HEK293 (cell line): ENCODE measurements around the gene CLPSL1.

Experiments
- CTCF ChIA-PET: fragments of 350-600 bp; formaldehyde crosslinking; extraction: SDS; loops from one replicate; lab custom pipeline; 2021; ENCODE audit warnings: antibody characterized with exemption; lab: Yijun Ruan, JAX
- POLR2A ChIA-PET: fragments of 300-600 bp; formaldehyde crosslinking; extraction: SDS; loops from one replicate; lab custom pipeline; 2020; ENCODE audit warnings: antibody characterized with exemption, inconsistent platforms; lab: Yijun Ruan, JAX
- H3K27ac ChIP-seq: fragments of 200-500 bp; sonication (Bioruptor generic); 2 replicates; pipeline ENCODE4 v1.5.1; 2014; ENCODE audit warnings: low read depth, low read length, control low read depth, inconsistent platforms; ENCODE audit errors: extremely low read depth
- H3K36me3 ChIP-seq, 2 experiments: fragments of 200-500 bp in 1 of 2; sonication (Bioruptor generic) in 1 of 2; 1 replicate in 1 of 2; 2 replicates in 1 of 2; pipeline ENCODE4 v1.5.1; 2014 to 2017; ENCODE audit warnings: inconsistent platforms in 2 of 2, low read length in 2 of 2; ENCODE audit not compliant: control insufficient read depth in 2 of 2, insufficient read depth in 1 of 2
- H3K4me1 ChIP-seq: fragments of 200-500 bp; sonication (Bioruptor generic); 2 replicates; pipeline ENCODE4 v1.5.1; 2014; ENCODE audit warnings: mild to moderate bottlenecking, low read length, inconsistent platforms; ENCODE audit not compliant: control insufficient read depth, insufficient read depth
- H3K4me3 ChIP-seq: 2 replicates; pipeline ENCODE4 v1.5.1; 2011; ENCODE audit warnings: low read depth, mild to moderate bottlenecking, control low read depth, low read length, moderate library complexity
- H3K9me3 ChIP-seq: fragments of 200-500 bp; sonication (Bioruptor generic); 2 replicates; pipeline ENCODE4 v1.5.1; 2014; ENCODE audit warnings: low read depth, low read length, inconsistent platforms; ENCODE audit not compliant: control insufficient read depth, insufficient read depth
- BCL11B ChIP-seq: fragments of 450-650 bp; formaldehyde crosslinking; IDR thresholded peaks from 2 replicates; pipeline ENCODE4 v1.5.1; 2016; ENCODE audit warnings: low read depth, missing biosample characterization, missing genetic modification characterization
- GFI1B ChIP-seq: fragments of 450-650 bp; formaldehyde crosslinking; IDR thresholded peaks from 2 replicates; pipeline ENCODE4 v1.5.1; 2016; ENCODE audit warnings: missing biosample characterization, missing genetic modification characterization
- HOXA7 ChIP-seq: sonication (generic); formaldehyde crosslinking; IDR thresholded peaks from 2 replicates; pipeline ENCODE4 v1.8.1; 2022; ENCODE audit warnings: missing genetic modification reagents, borderline replicate concordance
- IKZF3 ChIP-seq: fragments of 450-650 bp; IDR thresholded peaks from 2 replicates; pipeline ENCODE4 v1.5.0; 2018; ENCODE audit warnings: missing biosample characterization, mild to moderate bottlenecking, missing genetic modification characterization, moderate library complexity
- KLF16 ChIP-seq: fragments of 450-650 bp; formaldehyde crosslinking; IDR thresholded peaks from 2 replicates; pipeline ENCODE4 v1.5.1; 2017; ENCODE audit warnings: missing biosample characterization, missing genetic modification characterization
- KLF9 ChIP-seq: fragments of 450-650 bp; formaldehyde crosslinking; IDR thresholded peaks from 2 replicates; pipeline ENCODE4 v1.5.1; 2016; ENCODE audit warnings: missing biosample characterization, missing genetic modification characterization, low read depth
- MYNN ChIP-seq: fragments of 450-650 bp; formaldehyde crosslinking; IDR thresholded peaks from 2 replicates; pipeline ENCODE4 v1.5.1; 2016; ENCODE audit warnings: missing biosample characterization, missing genetic modification characterization, borderline replicate concordance
- SCRT2 ChIP-seq: fragments of 450-650 bp; formaldehyde crosslinking; IDR thresholded peaks from 2 replicates; pipeline ENCODE4 v1.5.1; 2016; ENCODE audit warnings: missing biosample characterization, missing genetic modification characterization
- SP2 ChIP-seq: fragments of 450-650 bp; formaldehyde crosslinking; IDR thresholded peaks from 2 replicates; pipeline ENCODE4 v1.5.1; 2016; ENCODE audit warnings: missing biosample characterization, missing genetic modification characterization
- ZBTB8A ChIP-seq: fragments of 450-650 bp; formaldehyde crosslinking; IDR thresholded peaks from 2 replicates; pipeline ENCODE4 v1.5.1; 2016; ENCODE audit warnings: missing biosample characterization, missing genetic modification characterization
- ZFP3 ChIP-seq: fragments of 450-650 bp; formaldehyde crosslinking; IDR thresholded peaks from 2 replicates; pipeline ENCODE4 v1.5.1; 2016; ENCODE audit warnings: low read depth, missing biosample characterization, missing genetic modification characterization
- ZIC2 ChIP-seq: fragments of 450-650 bp; formaldehyde crosslinking; IDR thresholded peaks from 2 replicates; pipeline ENCODE4 v1.5.1; 2016; ENCODE audit warnings: missing biosample characterization, missing genetic modification characterization
- ZNF157 ChIP-seq: fragments of 450-650 bp; formaldehyde crosslinking; IDR thresholded peaks from 2 replicates; pipeline ENCODE4 v1.5.1; 2016; ENCODE audit warnings: missing biosample characterization, missing genetic modification characterization
- ZNF311 ChIP-seq: fragments of 450-650 bp; formaldehyde crosslinking; IDR thresholded peaks from 2 replicates; pipeline ENCODE4 v1.5.1; 2017; ENCODE audit warnings: missing biosample characterization, missing genetic modification characterization, borderline replicate concordance
- ZNF335 ChIP-seq: fragments of 450-650 bp; formaldehyde crosslinking; conservative IDR thresholded peaks from 2 replicates; pipeline ENCODE4 v1.5.1; 2016; ENCODE audit warnings: missing biosample characterization, missing genetic modification characterization
- ZNF354C ChIP-seq: fragments of 450-650 bp; formaldehyde crosslinking; IDR thresholded peaks from 2 replicates; pipeline ENCODE4 v1.5.1; 2016; ENCODE audit warnings: missing biosample characterization, missing genetic modification characterization, low read depth, borderline replicate concordance
- ZNF416 ChIP-seq: fragments of 450-650 bp; formaldehyde crosslinking; IDR thresholded peaks from 2 replicates; pipeline ENCODE4 v1.5.1; 2016; ENCODE audit warnings: missing biosample characterization, missing genetic modification characterization
- ZNF623 ChIP-seq: fragments of 450-650 bp; formaldehyde crosslinking; IDR thresholded peaks from 2 replicates; pipeline ENCODE4 v1.5.1; 2016; ENCODE audit warnings: missing biosample characterization, missing genetic modification characterization
- ZNF658 ChIP-seq: fragments of 450-650 bp; formaldehyde crosslinking; IDR thresholded peaks from 2 replicates; pipeline ENCODE4; 2016; ENCODE audit warnings: missing biosample characterization, missing genetic modification characterization
- ZNF664 ChIP-seq: fragments of 450-650 bp; formaldehyde crosslinking; IDR thresholded peaks from 2 replicates; pipeline ENCODE4 v1.5.1; 2016; ENCODE audit warnings: missing biosample characterization, missing genetic modification characterization
- ZNF792 ChIP-seq: fragments of 450-650 bp; formaldehyde crosslinking; IDR thresholded peaks from 2 replicates; pipeline ENCODE4 v1.5.1; 2016; ENCODE audit warnings: missing biosample characterization, missing genetic modification characterization
- ZSCAN16 ChIP-seq: fragments of 450-650 bp; formaldehyde crosslinking; IDR thresholded peaks from 2 replicates; pipeline ENCODE4 v1.5.1; 2016; ENCODE audit warnings: missing biosample characterization, missing genetic modification characterization
- TF ChIP-seq, protein P1 (sequence below): fragments of 450-650 bp; formaldehyde crosslinking; IDR thresholded peaks from 2 replicates; pipeline ENCODE4 v1.5.1; 2016; ENCODE audit warnings: missing biosample characterization, missing genetic modification characterization
- TF ChIP-seq, protein P2 (sequence below): fragments of 450-650 bp; formaldehyde crosslinking; IDR thresholded peaks from 2 replicates; pipeline ENCODE4 v1.5.1; 2016; ENCODE audit warnings: missing biosample characterization, missing genetic modification characterization
- TF ChIP-seq, protein P3 (sequence below): fragments of 450-650 bp; formaldehyde crosslinking; IDR thresholded peaks from 2 replicates; pipeline ENCODE4 v1.5.1; 2017; ENCODE audit warnings: missing biosample characterization, missing genetic modification characterization
- TF ChIP-seq, protein P4 (sequence below): fragments of 450-650 bp; formaldehyde crosslinking; IDR thresholded peaks from 2 replicates; pipeline ENCODE4 v1.5.1; 2016; ENCODE audit warnings: missing biosample characterization, missing genetic modification characterization
- TF ChIP-seq, protein P5 (sequence below): fragments of 450-650 bp; formaldehyde crosslinking; IDR thresholded peaks from 2 replicates; pipeline ENCODE4 v1.5.1; 2016; ENCODE audit warnings: missing biosample characterization, missing genetic modification characterization
- TF ChIP-seq, protein P6 (sequence below): fragments of 450-650 bp; formaldehyde crosslinking; IDR thresholded peaks from 2 replicates; pipeline ENCODE4 v1.5.1; 2017; ENCODE audit warnings: missing biosample characterization, missing genetic modification characterization

CLPSL1 gene

DNA sequence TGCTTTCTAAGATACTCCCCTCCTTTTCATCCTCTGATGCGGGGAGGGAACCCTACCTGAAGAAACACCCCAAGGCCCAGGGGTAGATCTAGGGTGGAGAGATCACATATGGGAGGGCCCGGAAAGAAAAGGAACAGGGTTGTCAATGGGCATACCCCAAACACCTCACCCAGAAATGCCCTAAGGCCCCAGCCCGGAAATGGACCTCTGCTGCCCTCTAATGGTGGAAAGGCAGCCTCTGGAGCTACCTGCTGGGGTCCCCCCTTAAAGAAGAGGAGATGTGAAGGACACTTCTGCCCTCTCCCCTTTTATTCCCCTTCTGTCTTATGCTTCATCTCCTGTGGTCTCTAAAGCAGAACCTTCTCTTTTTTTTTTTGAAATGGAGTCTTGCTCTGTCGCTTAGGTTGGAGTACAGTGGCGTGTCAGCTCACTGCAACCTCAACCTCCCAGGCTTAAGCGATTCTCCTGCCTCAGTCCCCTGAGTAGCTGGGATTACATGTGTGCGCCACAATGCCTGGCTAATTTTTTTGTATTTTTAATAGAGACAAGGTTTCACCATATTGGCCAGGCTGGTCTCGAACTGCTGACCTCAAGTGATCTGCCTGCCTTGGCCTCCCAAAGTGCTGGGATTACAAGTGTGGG is 44.4 kb upstream of the CLPSL1 start (continued):
- TF ChIP-seq, protein P1, sequence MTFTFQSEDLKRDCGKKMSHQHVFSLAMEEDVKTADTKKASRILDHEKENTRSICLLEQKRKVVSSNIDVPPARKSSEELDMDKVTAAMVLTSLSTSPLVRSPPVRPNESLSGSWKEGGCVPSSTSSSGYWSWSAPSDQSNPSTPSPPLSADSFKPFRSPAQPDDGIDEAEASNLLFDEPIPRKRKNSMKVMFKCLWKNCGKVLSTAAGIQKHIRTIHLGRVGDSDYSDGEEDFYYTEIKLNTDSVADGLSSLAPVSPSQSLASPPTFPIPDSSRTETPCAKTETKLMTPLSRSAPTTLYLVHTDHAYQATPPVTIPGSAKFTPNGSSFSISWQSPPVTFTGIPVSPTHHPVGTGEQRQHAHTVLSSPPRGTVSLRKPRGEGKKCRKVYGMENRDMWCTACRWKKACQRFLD (tag by site-specific recombination): no peak
- TF ChIP-seq ZFP3 (tag by site-specific recombination) (no peak), HOXA7 (no peak), KLF9 (tag by site-specific recombination) (no peak), IKZF3 (tag by site-specific recombination) (no peak), ZNF354C (tag by site-specific recombination) (no peak), ZNF335 (tag by site-specific recombination) (peak; percentile 82), ZNF311 (tag by site-specific recombination) (no peak), SCRT2 (no peak), MYNN (tag by site-specific recombination) (no peak), ZNF792 (tag by site-specific recombination) (no peak)
- TF ChIP-seq, protein P2, sequence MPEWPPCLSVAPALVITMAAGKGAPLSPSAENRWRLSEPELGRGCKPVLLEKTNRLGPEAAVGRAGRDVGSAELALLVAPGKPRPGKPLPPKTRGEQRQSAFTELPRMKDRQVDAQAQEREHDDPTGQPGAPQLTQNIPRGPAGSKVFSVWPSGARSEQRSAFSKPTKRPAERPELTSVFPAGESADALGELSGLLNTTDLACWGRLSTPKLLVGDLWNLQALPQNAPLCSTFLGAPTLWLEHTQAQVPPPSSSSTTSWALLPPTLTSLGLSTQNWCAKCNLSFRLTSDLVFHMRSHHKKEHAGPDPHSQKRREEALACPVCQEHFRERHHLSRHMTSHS (tag by site-specific recombination): no peak
- TF ChIP-seq, protein P3, sequence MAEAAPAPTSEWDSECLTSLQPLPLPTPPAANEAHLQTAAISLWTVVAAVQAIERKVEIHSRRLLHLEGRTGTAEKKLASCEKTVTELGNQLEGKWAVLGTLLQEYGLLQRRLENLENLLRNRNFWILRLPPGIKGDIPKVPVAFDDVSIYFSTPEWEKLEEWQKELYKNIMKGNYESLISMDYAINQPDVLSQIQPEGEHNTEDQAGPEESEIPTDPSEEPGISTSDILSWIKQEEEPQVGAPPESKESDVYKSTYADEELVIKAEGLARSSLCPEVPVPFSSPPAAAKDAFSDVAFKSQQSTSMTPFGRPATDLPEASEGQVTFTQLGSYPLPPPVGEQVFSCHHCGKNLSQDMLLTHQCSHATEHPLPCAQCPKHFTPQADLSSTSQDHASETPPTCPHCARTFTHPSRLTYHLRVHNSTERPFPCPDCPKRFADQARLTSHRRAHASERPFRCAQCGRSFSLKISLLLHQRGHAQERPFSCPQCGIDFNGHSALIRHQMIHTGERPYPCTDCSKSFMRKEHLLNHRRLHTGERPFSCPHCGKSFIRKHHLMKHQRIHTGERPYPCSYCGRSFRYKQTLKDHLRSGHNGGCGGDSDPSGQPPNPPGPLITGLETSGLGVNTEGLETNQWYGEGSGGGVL (tag by site-specific recombination): no peak

DNA sequence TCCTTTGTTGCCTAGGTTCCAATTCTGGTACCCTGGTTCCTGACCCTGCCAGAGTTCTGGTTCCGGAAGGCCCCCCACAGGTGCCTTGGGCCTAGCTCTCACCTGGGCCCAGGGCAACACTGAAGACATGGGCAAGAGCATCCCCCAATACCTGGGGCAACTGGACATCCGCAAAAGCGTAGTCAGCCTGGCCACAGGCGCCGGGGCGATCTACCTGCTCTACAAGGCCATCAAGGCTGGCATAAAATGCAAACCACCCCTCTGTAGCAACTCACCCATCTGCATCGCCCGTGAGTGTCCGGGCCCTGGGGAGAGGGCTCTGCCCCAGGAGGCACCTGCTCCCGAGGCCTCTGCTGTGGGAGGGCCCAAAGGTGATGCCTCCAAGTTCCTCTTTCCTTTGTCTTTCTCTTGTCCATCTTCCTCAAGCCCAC is 43.8 kb upstream of the CLPSL1 start, which contains the start of gene ARMC12:
Gene ARMC12, plus strand, starts transcription at position 51 of the 431 bp plus-strand sequence. Its CDS starts 77 bp downstream, at position 128.
- no peaks in the 10 kb centered on the region for H3K9me3 ChIP-seq
- POLR2A ChIA-PET: interaction anchor here (0.6 to 1.0 kb wide), 6 partner anchors 9 to 264 kb away, joined by 3 to 9 read pairs (median 4); no protein-coding TSS in a partner anchor
- CTCF ChIA-PET: interaction anchor here (0.5 to 6.6 kb wide), 79 partner anchors 10 to 1087 kb away, joined by 3 to 258 read pairs (median 4); partner anchors contain the start of genes DEF6 and RPL10A
- H3K4me3 ChIP-seq: no peak within 1 kb of the TSS
- H3K27ac ChIP-seq: no peak within 1 kb of the TSS
- H3K4me1 ChIP-seq: peaks cover 5% of the 10 kb centered on the region
- no peaks in the 10 kb centered on the region for H3K36me3 ChIP-seq
- TF ChIP-seq ZNF416 (no peak), SP2 (no peak), ZNF664 (tag by site-specific recombination) (no peak), BCL11B (tag by site-specific recombination) (no peak), ZNF335 (tag by site-specific recombination) (no peak), ZNF157 (tag by site-specific recombination) (no peak), ZNF658 (tag by site-specific recombination) (no peak), GFI1B (tag by site-specific recombination) (no peak), ZSCAN16 (tag by site-specific recombination) (no peak), ZBTB8A (tag by site-specific recombination) (no peak), ZIC2 (tag by site-specific recombination) (no peak), ZNF623 (tag by site-specific recombination) (no peak), KLF16 (tag by site-specific recombination) (no peak)
- TF ChIP-seq, protein P4, sequence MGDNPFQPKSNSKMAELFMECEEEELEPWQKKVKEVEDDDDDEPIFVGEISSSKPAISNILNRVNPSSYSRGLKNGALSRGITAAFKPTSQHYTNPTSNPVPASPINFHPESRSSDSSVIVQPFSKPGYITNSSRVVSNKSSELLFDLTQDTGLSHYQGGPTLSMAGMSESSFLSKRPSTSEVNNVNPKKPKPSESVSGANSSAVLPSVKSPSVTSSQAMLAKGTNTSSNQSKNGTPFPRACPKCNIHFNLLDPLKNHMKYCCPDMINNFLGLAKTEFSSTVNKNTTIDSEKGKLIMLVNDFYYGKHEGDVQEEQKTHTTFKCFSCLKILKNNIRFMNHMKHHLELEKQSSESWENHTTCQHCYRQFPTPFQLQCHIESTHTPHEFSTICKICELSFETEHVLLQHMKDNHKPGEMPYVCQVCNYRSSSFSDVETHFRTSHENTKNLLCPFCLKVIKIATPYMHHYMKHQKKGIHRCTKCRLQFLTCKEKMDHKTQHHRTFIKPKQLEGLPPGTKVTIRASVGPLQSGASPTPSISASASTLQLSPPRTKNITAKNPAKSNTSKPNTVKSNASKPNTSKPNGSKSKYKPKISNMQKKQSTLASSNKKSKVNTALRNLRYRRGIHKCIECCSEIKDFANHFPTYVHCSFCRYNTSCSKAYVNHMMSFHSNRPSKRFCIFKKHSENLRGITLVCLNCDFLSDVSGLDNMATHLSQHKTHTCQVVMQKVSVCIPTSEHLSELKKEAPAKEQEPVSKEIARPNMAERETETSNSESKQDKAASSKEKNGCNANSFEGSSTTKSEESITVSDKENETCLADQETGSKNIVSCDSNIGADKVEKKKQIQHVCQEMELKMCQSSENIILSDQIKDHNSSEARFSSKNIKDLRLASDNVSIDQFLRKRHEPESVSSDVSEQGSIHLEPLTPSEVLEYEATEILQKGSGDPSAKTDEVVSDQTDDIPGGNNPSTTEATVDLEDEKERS (tag by site-specific recombination): no peak
- TF ChIP-seq, protein P5, sequence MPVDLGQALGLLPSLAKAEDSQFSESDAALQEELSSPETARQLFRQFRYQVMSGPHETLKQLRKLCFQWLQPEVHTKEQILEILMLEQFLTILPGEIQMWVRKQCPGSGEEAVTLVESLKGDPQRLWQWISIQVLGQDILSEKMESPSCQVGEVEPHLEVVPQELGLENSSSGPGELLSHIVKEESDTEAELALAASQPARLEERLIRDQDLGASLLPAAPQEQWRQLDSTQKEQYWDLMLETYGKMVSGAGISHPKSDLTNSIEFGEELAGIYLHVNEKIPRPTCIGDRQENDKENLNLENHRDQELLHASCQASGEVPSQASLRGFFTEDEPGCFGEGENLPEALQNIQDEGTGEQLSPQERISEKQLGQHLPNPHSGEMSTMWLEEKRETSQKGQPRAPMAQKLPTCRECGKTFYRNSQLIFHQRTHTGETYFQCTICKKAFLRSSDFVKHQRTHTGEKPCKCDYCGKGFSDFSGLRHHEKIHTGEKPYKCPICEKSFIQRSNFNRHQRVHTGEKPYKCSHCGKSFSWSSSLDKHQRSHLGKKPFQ: no peak
- TF ChIP-seq, protein P6, sequence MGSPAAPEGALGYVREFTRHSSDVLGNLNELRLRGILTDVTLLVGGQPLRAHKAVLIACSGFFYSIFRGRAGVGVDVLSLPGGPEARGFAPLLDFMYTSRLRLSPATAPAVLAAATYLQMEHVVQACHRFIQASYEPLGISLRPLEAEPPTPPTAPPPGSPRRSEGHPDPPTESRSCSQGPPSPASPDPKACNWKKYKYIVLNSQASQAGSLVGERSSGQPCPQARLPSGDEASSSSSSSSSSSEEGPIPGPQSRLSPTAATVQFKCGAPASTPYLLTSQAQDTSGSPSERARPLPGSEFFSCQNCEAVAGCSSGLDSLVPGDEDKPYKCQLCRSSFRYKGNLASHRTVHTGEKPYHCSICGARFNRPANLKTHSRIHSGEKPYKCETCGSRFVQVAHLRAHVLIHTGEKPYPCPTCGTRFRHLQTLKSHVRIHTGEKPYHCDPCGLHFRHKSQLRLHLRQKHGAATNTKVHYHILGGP (tag by site-specific recombination): no peak
